Kidney epithelial cell (primary cell): ENCODE measurements around the gene EHD1. TPM values are rescaled to one million over a fixed set of nuclear protein-coding genes. Genes with fewer than 3 reads are reported as not detected.

Source experiments
- DNase-seq: peaks from one replicate; pipeline ENCODE4 v3.0.0-alpha.2; 2010; ENCODE audit warnings: low read depth
- H3K27me3 ChIP-seq: 2 replicates; pipeline ENCODE4 v1.6.0; 2011; ENCODE audit warnings: low read length; ENCODE audit not compliant: control insufficient read depth, insufficient read depth
- H3K36me3 ChIP-seq: 2 replicates; pipeline ENCODE4 v1.5.1; 2011; ENCODE audit warnings: low read length; ENCODE audit not compliant: control insufficient read depth, insufficient read depth
- H3K4me3 ChIP-seq: 2 replicates; pipeline ENCODE4 v1.5.1; 2011; ENCODE audit warnings: low read depth, mild to moderate bottlenecking, control low read depth, low read length
- total RNA-seq: library from RNA; depleted of rRNA; stranded (reverse); fragments of >200 nt; gene quantifications from 2 replicates; pipeline ENCODE4 v1.2.3, GENCODE V29; 2015
- TF ChIP-seq, protein P1 (sequence below): IDR thresholded peaks from 2 replicates; pipeline ENCODE4 v1.5.1; 2011; ENCODE audit warnings: mild to moderate bottlenecking, moderate library complexity, low read length, control low read depth, inconsistent platforms; ENCODE audit not compliant: insufficient read depth, poor library complexity, severe bottlenecking

The EHD1 gene
- total RNA-seq, 1 donor from 2014 or later: 100 TPM

DNA sequence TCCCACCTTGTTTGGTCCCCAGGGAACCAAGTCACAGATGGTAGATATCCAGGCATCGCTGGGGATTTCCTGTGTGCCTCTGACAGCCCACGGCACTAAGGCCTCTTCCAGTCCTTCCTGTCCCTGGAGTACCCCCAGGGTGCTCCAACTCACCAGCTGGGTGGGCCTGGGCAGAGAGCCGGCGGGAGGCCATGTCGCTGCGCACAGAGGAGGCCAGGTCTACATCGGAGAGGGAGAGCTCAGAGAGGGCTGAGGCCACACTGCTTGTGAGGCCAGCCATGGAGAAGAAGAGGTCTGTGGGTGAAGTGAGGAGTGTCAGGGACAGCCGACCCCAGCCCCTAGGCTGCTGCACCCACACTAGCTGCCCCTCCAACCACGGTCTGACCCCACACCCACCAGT is 33.3 kb upstream of the EHD1 start:
- TF ChIP-seq, protein P1, sequence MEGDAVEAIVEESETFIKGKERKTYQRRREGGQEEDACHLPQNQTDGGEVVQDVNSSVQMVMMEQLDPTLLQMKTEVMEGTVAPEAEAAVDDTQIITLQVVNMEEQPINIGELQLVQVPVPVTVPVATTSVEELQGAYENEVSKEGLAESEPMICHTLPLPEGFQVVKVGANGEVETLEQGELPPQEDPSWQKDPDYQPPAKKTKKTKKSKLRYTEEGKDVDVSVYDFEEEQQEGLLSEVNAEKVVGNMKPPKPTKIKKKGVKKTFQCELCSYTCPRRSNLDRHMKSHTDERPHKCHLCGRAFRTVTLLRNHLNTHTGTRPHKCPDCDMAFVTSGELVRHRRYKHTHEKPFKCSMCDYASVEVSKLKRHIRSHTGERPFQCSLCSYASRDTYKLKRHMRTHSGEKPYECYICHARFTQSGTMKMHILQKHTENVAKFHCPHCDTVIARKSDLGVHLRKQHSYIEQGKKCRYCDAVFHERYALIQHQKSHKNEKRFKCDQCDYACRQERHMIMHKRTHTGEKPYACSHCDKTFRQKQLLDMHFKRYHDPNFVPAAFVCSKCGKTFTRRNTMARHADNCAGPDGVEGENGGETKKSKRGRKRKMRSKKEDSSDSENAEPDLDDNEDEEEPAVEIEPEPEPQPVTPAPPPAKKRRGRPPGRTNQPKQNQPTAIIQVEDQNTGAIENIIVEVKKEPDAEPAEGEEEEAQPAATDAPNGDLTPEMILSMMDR: no peak
- no peak for DNase-seq
- Histone ChIP-seq H3K36me3 (peaks cover 1% of the 10 kb centered on the region), H3K27me3 (no peaks in the 10 kb centered on the region), H3K4me3 (no peak overlapping the region)

DNA sequence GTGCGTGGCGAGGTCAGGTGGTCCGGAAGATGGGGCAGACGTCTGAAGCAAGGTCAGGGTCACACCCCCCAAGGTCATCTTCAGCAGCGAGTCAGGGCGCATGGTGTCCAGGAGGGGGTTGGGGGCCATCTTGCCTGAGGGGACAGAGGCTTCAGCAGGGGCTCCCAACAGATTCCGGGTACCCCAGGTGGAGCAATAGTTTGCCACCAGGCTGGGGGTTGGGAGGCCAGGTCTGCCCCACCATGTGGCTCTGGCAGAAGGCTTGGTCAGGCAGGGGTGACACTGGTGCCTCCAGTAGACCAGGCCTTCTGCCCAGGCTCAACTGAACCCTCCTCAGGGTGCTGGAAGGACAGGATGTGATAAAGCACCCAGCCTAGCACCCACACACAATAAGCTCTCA is 32.7 kb upstream of the EHD1 start:
- DNase-seq: no peak
- Histone ChIP-seq H3K36me3 (peaks cover 1% of the 10 kb centered on the region), H3K27me3 (no peaks in the 10 kb centered on the region), H3K4me3 (no peak overlapping the region)
- TF ChIP-seq, protein P1: no peak

DNA sequence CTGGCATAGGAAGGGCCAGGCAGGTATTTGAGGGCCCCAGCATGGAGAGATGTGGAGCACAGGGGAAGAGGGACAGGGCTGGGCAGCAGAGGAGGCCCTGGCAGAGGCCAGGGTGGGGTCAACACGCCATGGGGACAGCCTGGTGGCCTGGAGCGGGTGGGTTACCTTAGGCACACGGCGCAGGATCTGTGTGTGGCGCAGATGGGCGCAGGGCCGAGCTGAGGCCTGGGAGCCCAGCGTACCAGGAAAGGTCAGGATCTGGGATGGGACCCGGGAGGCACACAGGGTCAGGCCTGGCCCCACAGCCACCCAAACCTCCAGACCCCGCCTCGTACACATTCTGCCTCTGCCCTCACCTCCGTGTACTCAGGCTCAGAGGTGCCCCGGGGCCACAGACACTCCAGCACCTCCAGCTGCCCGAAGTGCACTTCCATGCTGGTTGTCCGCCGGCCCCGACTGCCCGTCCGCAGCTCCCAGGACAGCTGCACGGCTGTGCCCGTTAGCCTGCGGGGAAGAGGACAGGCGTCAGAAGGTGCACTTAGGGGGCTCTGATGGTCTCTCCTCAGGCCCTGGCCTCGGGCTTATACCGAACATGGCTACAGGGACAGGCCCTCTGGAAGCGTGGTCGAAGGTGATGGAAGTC is 32.2 kb upstream of the EHD1 start:
- no peak for DNase-seq
- peaks cover 1% of the 10 kb centered on the region for H3K36me3 ChIP-seq
- H3K27me3 ChIP-seq: no peaks in the 10 kb centered on the region
- H3K4me3 ChIP-seq: no peak overlapping the region
- TF ChIP-seq, protein P1: no peak

DNA sequence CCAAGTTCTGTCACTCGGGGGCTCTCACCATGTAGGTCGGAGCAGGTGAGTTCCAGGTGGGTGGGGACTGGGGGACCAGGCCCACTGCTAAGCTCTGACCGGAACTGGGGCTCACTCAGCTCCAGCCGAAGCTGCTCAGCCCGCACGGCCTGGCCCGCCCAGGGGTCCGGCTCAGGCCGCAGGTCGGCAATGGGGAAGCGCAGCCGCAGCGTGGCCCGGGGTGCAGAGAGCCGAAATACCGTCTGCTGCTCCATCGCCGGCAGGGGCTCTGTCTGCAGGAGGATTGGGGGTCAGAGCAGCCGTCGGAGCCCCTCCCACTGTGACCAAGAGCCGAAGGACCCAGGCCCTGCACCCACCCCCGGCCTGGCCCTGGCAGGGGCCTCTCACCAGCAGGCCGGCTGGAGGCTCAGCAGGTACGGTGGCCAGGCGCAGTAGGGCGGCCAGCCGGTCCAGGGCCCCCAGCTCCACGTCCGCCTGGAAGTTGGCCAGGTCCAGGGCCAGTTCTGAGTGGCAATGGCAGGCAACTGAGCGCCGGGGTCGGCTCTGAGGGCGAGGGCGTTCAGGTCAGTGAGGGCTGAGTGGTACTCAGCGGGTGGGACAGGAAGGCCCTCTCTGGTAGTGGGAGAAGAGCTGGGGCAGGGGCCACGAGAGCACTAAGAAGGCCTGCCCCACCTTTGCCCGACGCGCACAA is 31.4 kb upstream of the EHD1 start:
- TF ChIP-seq, protein P1: no peak

DNA sequence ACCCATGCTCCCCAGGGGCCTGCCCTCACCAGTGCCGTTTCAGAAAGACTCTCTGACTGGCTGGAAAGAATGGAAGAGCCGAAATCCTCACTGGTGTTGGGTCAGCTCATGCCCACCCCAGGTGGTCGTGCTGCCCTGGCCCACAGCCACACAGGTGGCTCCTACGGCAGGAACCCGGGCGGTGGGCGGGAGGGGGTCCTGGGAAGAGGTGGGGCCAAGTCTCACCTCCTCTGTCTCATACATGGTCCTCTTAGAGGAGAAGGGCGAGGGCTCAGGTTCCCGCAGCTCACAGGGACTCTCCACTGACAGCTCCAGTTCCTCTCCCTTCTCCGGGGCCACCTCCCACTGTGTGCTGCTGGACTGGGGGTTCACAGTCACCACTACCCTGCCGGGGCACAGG is 30.3 kb upstream of the EHD1 start:
- TF ChIP-seq, protein P1: no peak
- no peak for DNase-seq
- Histone ChIP-seq H3K27me3 (no peaks in the 10 kb centered on the region), H3K36me3 (peaks cover 1% of the 10 kb centered on the region), H3K4me3 (no peak overlapping the region)

More for the DNA sequence above, 31.4 kb upstream of the EHD1 start:
- no peak for DNase-seq
- H3K4me3 ChIP-seq: no peak overlapping the region
- peaks cover 1% of the 10 kb centered on the region for H3K36me3 ChIP-seq
- no peaks in the 10 kb centered on the region for H3K27me3 ChIP-seq

DNA sequence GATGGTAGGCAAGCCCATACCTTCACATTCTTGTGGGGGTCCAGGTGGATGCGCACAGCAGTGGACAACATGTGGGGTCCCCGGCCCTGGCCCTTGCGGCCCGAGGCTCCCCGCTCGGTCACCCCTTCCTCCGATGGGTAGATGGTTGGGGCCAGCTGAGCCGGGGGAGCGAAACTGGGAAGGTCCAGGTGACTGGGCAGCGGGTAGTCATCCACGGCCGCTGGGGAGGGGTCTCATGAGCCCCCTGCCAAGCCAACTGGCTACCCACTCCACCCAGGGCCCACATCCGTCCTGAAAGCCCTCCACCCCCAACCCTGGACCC is 27.9 kb upstream of the EHD1 start:
- Histone ChIP-seq H3K27me3 (no peaks in the 10 kb centered on the region), H3K4me3 (no peak overlapping the region), H3K36me3 (no peaks in the 10 kb centered on the region)
- DNase-seq: no peak
- TF ChIP-seq, protein P1: no peak
